HG02840 (cell line): ENCODE measurements around the gene PWWP2B.

ENCODE experiments used
- ATAC-seq: cut with Tn5 transposase; IDR thresholded peaks from one replicate; pipeline ENCODE4 v1.9.1; 2021; ENCODE audit warnings: mild to moderate bottlenecking, moderate library complexity, moderate number of reproducible peaks; ENCODE audit not compliant: unreplicated experiment, low FRiP score

PWWP2B gene

GRCh38 chr10:132392811-132393694 lies 3.9 kb upstream of the PWWP2B start:
- ATAC-seq, result no peak

- no peak for ATAC-seq
Measured at GRCh38 chr10:132393695-132394181, 3.3 kb upstream of the PWWP2B start.

GRCh38 chr10:132394201-132394811 lies 2.7 kb upstream of the PWWP2B start:
- no peak for ATAC-seq

DNA sequence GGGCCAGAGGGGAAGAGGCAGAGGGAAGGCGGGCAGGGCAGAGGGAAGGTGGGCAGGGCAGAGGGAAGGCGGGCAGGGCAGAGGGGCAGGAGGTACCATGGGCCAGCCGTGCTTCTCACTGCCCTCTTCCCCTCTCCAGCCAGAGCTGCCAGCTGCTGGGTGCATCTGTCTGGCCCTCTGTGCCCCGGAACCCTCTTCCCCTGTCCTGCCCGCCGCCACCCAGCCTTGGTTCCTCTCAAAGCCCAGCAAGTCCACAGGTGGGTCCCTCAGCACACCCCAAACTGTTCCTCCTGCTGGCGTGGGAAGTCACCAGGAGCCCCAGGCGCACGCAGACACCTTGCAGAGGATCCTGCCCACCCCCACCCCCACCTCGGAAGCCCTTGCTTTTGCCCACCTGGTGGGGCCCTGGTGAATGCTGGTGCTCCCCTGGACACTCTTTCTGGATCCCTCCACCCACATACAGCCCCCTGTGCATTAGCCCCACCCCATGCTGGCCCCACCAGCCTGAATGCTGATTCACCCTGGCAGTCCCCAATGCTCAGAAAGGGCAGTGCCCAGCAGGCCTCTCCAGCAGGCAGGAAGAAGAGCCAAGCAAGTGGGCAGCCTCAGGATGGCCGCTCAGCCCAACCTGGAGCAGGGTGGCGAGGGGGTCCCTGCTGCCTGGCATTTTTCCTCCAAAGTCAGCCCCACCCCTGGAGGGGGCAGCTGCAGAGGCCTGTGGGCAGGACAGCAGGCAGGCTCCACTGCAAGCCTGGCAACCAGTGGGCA lies 1.9 kb upstream of the PWWP2B start:
- no peak for ATAC-seq

- no peak for ATAC-seq
Measured at GRCh38 chr10:132395704-132396493, 1.1 kb upstream of the PWWP2B start.

DNA sequence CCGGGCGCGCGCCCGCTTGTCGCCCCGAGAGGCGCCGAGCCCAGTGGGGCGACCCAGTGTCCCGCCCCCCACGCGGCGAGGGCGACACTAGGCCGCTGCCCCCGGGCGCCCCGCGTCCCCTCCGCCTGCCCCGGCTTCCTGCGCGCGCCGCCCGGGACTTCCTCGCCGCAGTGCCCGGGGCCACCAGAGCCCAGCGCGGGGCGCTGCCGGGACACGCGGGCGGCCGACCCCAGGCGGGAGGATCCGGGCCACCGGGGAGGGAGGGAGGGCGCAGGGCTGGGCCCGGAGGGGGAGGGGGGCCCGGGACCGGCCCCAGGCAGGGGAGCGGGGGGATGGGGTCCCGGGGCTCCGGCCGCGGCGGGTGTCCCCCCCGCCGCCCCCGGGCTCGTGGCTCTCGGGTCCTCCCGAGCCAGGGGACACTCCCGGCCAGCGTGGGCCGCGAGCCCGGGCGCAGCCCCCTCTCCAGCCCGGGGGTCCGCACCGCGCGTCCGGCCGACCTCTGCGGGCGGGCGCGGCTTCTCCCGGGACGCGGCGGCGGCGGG lies 435 bp upstream of the PWWP2B start:
- no peak for ATAC-seq

GRCh38 chr10:132397671-132398565 lies 918 bp downstream of the PWWP2B start:
- ATAC-seq, result no peak

DNA sequence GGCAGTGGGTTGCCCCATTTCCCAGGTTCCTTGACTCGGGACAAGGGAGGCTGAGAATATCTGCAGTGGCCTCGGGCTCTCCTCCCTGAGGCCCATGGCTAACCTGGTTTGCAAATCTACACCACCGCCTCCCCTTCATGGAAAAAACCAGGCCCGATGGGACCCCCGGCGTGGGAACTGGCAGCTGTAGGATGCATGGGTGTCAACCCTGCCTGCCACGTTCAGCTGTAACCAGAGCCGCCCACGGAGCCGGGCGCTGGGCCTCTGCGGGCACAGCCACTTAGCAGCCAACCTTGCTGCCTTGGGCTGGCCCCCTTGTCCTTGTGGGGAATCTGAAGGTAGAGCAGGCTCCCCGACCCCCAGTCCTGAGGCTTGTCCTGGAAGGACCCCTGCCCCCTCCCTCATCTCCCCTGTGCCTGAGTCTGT lies 1.6 kb downstream of the PWWP2B start:
- no peak for ATAC-seq

DNA sequence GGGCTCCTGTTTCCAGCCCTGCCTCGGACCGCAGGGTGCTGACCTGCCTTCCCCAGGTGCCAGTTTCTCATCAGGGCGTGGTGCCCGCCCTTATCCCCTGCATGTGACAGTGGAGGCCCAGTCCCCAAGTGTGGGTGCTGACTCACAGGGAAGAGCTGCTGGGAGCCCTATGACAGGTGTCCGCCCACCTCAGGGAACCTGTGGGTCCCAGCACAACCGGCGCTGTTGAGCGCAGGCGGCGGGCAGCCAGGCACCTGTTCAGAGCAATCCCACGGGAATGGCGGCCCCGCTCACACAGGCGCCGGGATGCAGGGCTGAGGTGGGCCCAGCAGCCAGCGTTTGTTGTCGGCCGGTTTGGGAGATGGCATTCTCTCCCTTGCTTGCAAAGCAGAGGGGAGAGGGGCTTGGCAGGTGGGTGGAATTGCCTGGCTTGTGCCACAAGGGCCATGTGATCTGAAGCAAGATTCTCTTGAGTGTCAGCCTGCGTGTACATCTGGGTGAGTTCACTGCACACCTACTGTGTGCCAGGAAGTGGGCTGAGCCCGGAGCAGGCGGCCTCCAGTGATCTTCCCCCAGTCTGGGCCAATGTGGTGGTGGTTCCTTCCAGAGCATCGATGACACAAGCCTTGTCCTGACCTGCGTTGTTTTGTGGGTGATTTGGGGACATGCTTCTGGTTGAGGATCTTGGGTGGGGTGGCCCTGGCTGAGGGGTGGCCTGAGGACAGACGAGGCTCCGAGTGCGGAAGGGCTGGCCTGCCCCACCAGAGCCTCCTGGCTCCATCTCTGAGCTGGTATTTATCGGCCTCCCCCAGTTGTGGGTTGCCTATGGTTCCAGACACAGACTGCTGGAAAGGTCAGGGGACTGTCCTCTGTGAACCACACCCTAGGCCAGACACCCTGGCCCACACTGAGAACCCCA lies 2.4 kb downstream of the PWWP2B start:
- no peak for ATAC-seq

DNA sequence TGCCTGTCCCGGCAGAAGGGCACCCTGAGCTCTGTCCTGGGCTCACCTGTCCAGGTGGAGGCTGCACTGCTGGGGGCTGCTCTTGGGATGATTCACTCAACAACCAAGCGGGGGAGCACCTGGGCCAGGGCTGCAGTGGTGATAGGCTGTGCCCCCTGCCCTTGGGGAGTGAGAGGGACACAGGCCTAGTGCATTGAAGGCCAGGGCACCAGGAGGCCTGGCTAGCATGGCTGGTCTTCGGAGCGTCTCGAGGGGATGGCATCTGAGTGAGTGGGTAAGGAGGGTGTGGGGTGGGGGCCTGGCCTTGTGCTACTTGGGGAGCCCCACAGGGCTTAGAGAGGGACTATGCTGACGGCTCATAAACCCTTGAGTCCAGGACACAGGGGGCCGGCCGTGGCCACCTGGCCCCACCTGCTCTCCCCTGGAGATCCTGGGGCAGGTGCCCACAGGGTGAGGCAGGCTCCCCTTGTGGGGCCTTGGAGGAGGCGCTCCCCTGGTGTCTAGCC lies 3.1 kb downstream of the PWWP2B start:
- no peak for ATAC-seq

DNA sequence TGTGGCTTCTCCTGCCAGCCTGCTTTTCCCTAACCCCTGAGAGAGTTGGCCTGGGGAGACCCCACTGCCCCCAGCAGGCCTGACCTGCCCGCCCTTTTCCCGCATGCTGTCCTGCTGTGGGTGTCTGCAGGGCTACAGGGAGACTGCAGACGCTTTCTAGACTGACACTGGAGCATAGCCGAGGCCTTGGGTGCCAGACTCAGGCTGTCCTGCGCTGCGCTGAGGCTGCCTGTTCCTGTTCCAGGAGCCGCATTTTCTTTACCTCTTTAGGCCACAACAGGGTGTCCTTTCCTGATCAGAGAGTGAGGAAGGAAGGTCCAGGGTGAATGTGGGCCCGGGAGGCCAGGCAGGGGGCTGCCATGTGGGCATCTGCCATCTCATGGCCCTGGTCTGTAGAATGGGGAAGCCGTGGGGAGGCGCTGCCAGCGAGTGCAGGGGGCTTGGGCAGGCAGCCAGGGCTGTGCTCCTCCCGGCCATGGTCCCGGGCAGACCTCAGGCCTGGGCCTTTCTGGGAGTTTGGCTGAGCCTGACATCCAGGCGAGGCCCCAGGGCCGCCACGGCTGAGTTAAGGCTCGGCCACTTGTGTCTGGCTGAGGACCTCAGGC lies 3.6 kb downstream of the PWWP2B start:
- ATAC-seq, result no peak

- no peak for ATAC-seq
Measured at GRCh38 chr10:132401401-132402118, 4.6 kb downstream of the PWWP2B start.

- ATAC-seq, result no peak
Measured at GRCh38 chr10:132402781-132403241, 5.8 kb downstream of the PWWP2B start.

DNA sequence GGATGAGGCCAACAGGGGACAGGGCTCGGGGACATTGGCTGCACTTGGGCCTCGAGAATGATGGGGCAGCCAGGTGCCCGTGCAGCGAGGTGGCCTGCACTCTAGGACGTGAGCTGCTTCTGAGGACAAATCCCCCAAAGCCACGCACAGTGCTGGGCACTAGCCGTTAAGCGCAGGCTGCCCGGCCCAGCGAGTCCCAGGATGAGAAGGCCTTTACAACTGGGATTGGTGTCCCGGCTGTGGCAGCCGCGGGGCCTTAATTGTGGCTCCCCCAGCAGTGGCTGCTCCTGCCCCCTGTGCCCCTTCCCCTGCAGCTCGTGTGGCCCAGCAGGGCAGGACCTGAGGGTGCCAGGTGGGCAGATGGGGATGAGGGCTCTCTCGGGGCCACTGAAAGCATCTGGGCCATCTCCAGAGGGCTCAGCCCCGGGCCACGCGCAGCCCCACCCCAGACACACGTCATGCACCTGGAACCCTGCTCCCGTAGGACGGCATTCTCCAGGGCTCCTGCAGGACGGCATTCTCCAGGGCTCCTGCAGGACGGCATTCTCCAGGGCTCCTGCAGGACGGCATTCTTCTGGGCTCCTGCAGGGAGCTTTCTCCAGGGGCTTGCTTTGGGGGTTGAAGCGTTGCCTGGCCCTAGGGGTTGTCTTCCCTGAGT lies 6.6 kb downstream of the PWWP2B start:
- no peak for ATAC-seq

DNA sequence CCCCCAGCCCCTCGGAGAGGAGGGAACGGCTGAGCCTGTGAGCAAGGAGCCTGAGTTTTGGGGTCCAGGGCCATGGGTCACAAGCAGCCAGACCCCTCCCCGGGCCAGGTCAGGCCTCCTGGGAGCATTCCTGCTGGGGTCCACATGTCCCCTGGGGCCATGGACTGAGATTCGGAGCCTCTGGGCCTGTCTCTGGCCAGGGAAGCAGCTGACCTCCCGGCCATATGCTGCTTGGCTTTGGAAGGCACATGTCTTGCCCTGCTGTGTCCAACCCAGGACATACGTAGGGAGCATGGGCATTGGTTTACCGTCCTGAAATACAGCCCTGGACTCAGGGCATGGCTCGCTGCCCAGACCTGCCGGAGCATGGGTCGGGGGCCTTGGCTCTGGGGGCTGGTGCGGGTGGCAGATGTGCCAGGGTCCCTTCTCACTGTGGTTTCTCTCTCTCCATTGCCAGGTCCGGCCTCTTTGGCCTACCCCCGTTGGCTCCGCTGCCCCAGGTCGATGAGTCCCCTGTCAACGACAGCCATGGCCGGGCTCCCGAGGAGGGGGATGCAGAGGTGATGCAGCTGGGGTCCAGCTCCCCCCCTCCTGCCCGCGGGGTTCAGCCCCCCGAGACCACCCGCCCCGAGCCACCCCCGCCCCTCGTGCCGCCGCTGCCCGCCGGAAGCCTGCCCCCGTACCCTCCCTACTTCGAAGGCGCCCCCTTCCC lies 7.3 kb downstream of the PWWP2B start:
- no peak for ATAC-seq
